K562 (cell line): ENCODE results near the gene APOM. TPM values are rescaled to one million over a fixed set of nuclear protein-coding genes. Genes with fewer than 3 reads are reported as not detected.

Experiments used
- ASH1L ChIP-seq: fragments of 450-650 bp; IDR thresholded peaks from 2 replicates; pipeline ENCODE4 v1.6.1; 2018; ENCODE audit warnings: borderline replicate concordance, mild to moderate bottlenecking, low read depth; ENCODE audit not compliant: partially characterized antibody
- LARP7 ChIP-seq: fragments of 450-650 bp; IDR thresholded peaks from 2 replicates; pipeline ENCODE4 v1.6.1; 2016
- MAFF ChIP-seq: IDR thresholded peaks from 2 replicates; pipeline ENCODE4 v1.6.1; 2012; ENCODE audit warnings: low read length, improper control_type of control experiment
- MCM7 ChIP-seq, 2 experiments: fragments of 450-650 bp; IDR thresholded peaks; 2 replicates each; pipeline ENCODE4 v1.6.1; 2016 to 2018
- NR0B1 ChIP-seq: fragments of 450-650 bp; IDR thresholded peaks from one replicate; pipeline ENCODE4 v1.6.1; 2018; ENCODE audit warnings: mild to moderate bottlenecking, moderate library complexity; ENCODE audit not compliant: partially characterized antibody
- SUPT5H ChIP-seq: fragments of 450-650 bp; IDR thresholded peaks from 2 replicates; pipeline ENCODE4 v1.6.1; 2016
- ZBTB1 ChIP-seq: sonication (generic); formaldehyde crosslinking; IDR thresholded peaks from 2 replicates; pipeline ENCODE4 v1.8.1; 2023; ENCODE audit warnings: missing genetic modification reagents, low read depth, mild to moderate bottlenecking, borderline replicate concordance
- ZBTB26 ChIP-seq: fragments of 450-650 bp; formaldehyde crosslinking; IDR thresholded peaks from 2 replicates; pipeline ENCODE4 v1.4.0; 2022; ENCODE audit warnings: missing genetic modification characterization
- ZBTB5 ChIP-seq: fragments of 450-650 bp; IDR thresholded peaks from 2 replicates; pipeline ENCODE4 v1.6.1; 2017; ENCODE audit warnings: antibody characterized with exemption
- ZNF175 ChIP-seq: fragments of 200-800 bp; sonication (Bioruptor generic); IDR thresholded peaks from 2 replicates; pipeline ENCODE4 v1.6.1; 2016; ENCODE audit warnings: low read depth, mild to moderate bottlenecking, missing genetic modification characterization, missing compliant biosample characterization
- ZNF707 ChIP-seq: fragments of 250-450 bp; sonication (Bioruptor Pico); conservative IDR thresholded peaks from 2 replicates; pipeline ENCODE4 v1.8.0; 2022; ENCODE audit warnings: inconsistent platforms, mild to moderate bottlenecking, moderate library complexity
- polyA plus RNA-seq, 8 experiments: library from polyadenylated mRNA; depleted of rRNA in 4 of 8; stranded (reverse) in 5 of 8; unstranded in 3 of 8; fragments of >200 nt; fragmentation: Nextera tagmentation in 2 of 8; fragmentation: Illumina TruSeq in 1 of 8; extraction: Ambion mirVana in 2 of 8; extraction: Trizol in 1 of 8; gene quantifications; 2 replicates each; pipeline versions ENCODE4 v1.2.1 to v1.2.3, GENCODE V29; 2011 to 2014; ENCODE audit warnings: inconsistent platforms in 1 of 8, missing spikeins in 1 of 8
- total RNA-seq, 7 experiments: library from RNA; depleted of rRNA in 6 of 7; stranded (reverse); fragments of >200 nt in 6 of 7; fragmentation: Illumina TruSeq in 2 of 7; extraction: Trizol in 2 of 7; gene quantifications; 2 replicates each; pipeline versions ENCODE4 v1.2.1 to v1.2.3, GENCODE V29; 2011 to 2021; ENCODE audit warnings: low replicate concordance in 1 of 7
- TF ChIP-seq, protein P1 (sequence below): fragments of 450-650 bp; formaldehyde crosslinking; IDR thresholded peaks from 2 replicates; pipeline ENCODE4 v1.4.0; 2022; ENCODE audit warnings: mild to moderate bottlenecking, moderate library complexity
- TF ChIP-seq, protein P2 (sequence below): fragments of 450-650 bp; IDR thresholded peaks from 2 replicates; pipeline ENCODE4 v1.6.1; 2018; ENCODE audit not compliant: partially characterized antibody

The APOM gene
- total and polyA plus RNA-seq, 9 of the 15 experiments (the other 6 are each of a cell fraction or from before 2014, with no cell fraction given) = 5.7 to 24.3 (median 10.4) TPM

DNA sequence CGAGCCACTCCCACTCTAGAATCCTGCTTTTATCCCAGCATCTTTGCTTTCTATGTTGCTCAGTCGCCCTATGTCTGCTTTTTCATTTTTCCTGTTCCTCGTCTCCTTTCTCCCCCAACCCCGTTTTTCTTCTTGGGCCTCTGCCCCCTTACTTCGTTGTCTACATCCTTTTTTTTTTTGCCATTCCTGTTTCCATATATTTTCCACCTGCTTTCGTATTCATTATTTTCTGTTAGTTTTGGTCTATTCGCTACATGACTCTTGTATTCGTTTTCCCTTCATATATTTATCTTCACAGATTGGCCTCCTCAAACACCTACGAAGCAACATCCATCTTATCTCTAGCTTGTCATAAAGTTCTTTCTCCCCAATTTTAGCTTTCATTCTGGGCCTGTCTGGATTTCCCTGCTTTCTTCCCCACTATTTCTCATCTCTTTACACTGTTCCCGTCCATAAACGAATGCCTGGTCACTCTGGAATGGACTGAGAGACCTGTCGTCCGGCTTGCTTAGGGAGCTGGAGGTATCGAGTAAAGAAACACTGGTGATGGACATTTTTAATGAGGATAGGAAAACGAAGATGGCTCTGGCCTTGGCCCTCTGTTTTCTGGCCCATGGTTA lies 34.3 kb upstream of the APOM start (continued):
- TF ChIP-seq NR0B1 (no peak), MAFF (no peak), MCM7 (IDR thresholded peaks at IDR 0.05) (0 out of 4 replicates have a peak, but pooled peaks of 1 of the 2 experiments have one; percentile 55), ASH1L (peak; percentile 62), ZBTB5 (peak; percentile 55; the same call in 1 of the 2 replicates), SUPT5H (no peak), ZNF707 (CRISPR knock-in tag) (no peak), ZBTB26 (0 out of 2 replicates have a peak, but pooled peaks have one; percentile 18), LARP7 (peak; percentile 88), ZNF175 (CRISPR knock-in tag) (0 out of 2 replicates have a peak, but pooled peaks have one; percentile 15), ZBTB1 (CRISPR knock-in tag) (no peak)
- TF ChIP-seq, protein P1, sequence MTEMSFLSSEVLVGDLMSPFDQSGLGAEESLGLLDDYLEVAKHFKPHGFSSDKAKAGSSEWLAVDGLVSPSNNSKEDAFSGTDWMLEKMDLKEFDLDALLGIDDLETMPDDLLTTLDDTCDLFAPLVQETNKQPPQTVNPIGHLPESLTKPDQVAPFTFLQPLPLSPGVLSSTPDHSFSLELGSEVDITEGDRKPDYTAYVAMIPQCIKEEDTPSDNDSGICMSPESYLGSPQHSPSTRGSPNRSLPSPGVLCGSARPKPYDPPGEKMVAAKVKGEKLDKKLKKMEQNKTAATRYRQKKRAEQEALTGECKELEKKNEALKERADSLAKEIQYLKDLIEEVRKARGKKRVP = no peak
- TF ChIP-seq, protein P2, sequence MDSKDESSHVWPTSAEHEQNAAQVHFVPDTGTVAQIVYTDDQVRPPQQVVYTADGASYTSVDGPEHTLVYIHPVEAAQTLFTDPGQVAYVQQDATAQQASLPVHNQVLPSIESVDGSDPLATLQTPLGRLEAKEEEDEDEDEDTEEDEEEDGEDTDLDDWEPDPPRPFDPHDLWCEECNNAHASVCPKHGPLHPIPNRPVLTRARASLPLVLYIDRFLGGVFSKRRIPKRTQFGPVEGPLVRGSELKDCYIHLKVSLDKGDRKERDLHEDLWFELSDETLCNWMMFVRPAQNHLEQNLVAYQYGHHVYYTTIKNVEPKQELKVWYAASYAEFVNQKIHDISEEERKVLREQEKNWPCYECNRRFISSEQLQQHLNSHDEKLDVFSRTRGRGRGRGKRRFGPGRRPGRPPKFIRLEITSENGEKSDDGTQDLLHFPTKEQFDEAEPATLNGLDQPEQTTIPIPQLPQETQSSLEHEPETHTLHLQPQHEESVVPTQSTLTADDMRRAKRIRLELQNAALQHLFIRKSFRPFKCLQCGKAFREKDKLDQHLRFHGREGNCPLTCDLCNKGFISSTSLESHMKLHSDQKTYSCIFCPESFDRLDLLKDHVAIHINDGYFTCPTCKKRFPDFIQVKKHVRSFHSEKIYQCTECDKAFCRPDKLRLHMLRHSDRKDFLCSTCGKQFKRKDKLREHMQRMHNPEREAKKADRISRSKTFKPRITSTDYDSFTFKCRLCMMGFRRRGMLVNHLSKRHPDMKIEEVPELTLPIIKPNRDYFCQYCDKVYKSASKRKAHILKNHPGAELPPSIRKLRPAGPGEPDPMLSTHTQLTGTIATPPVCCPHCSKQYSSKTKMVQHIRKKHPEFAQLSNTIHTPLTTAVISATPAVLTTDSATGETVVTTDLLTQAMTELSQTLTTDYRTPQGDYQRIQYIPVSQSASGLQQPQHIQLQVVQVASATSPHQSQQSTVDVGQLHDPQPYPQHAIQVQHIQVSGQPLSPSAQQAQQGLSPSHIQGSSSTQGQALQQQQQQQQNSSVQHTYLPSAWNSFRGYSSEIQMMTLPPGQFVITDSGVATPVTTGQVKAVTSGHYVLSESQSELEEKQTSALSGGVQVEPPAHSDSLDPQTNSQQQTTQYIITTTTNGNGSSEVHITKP = no peak
